HepG2 (cell line): Measurements from ENCODE around the gene TMEM62. TPM values are rescaled to one million over a fixed set of nuclear protein-coding genes. Genes with fewer than 3 reads are reported as not detected.

Source experiments
- ATAC-seq: fragments of 200-7000 bp; cut with Tn5 transposase; 3 replicates; pipeline ENCODE4 v1.9.1; 2020; ENCODE audit warnings: mild to moderate bottlenecking, moderate library complexity
- BruUV-seq: library from RNA; stranded (reverse); fragments of 400-500 nt; replicated peaks from 2 replicates; lab custom pipeline; 2021; lab: Mats Ljungman, UMichigan
- CTCF ChIA-PET: fragments of 300-600 bp; formaldehyde crosslinking; extraction: SDS; loops from one replicate; lab custom pipeline; 2021; ENCODE audit warnings: low total read pairs, inconsistent platforms, low intra/inter-chr PET ratio; lab: Yijun Ruan, JAX
- POLR2A ChIA-PET: fragments of 350-600 bp; sonication (Branson Sonifier 250); formaldehyde crosslinking; loops from one replicate; lab custom pipeline; 2020; ENCODE audit warnings: antibody characterized with exemption, inconsistent platforms; lab: Yijun Ruan, JAX
- DNase-seq: peaks from one replicate; pipeline ENCODE4 v3.0.0-alpha.2; 2015; ENCODE audit warnings: low spot score
- FAIRE-seq: peaks from 3 replicates; lab custom pipeline; 2011; peaks lifted over from hg19 to GRCh38; lab: Jason Lieb, UNC
- H2AFZ ChIP-seq: one replicate; pipeline ENCODE4 v1.6.1; 2011; ENCODE audit warnings: low read length, inconsistent platforms
- H3K27ac ChIP-seq: fragments of 300-600 bp; 3 replicates; pipeline ENCODE4 v1.8.0; 2011; ENCODE audit warnings: mixed run types, mild to moderate bottlenecking, mixed read lengths, low read length, inconsistent platforms; ENCODE audit not compliant: insufficient read depth; ENCODE audit errors: extremely low read length
- H3K27me3 ChIP-seq, 2 experiments: fragments of 200-600 bp in 1 of 2; 2 replicates in 1 of 2; 3 replicates in 1 of 2; pipeline versions ENCODE4 v1.6.0 to v1.8.0; 2011; ENCODE audit warnings: low read length in 2 of 2, mild to moderate bottlenecking in 2 of 2, moderate library complexity in 2 of 2, inconsistent platforms in 1 of 2; ENCODE audit not compliant: insufficient read depth in 2 of 2, control insufficient read depth in 1 of 2
- H3K36me3 ChIP-seq, 2 experiments: fragments of 200-600 bp in 1 of 2; replicated peaks in 1 of 2; 2 replicates in 1 of 2; 3 replicates in 1 of 2; pipeline versions ENCODE4 v1.5.1 to v1.8.0; 2011; ENCODE audit warnings: low read length in 2 of 2, inconsistent platforms in 1 of 2; ENCODE audit not compliant: insufficient read depth in 2 of 2, control insufficient read depth in 1 of 2
- H3K4me1 ChIP-seq: 2 replicates; pipeline ENCODE4 v1.5.1; 2012; ENCODE audit warnings: low read length, inconsistent platforms; ENCODE audit not compliant: insufficient read depth
- H3K4me2 ChIP-seq: 2 replicates; pipeline ENCODE4 v1.6.0; 2011; ENCODE audit warnings: low read depth, low read length, inconsistent platforms
- H3K4me3 ChIP-seq, 3 experiments: fragments of 200-600 bp in 1 of 3; sonication (generic), shearing (Covaris generic) in 1 of 3; replicated peaks in 1 of 3; 2 replicates each; pipeline ENCODE4 v1.5.1; 2011 to 2016; ENCODE audit warnings: low read length in 3 of 3, inconsistent platforms in 2 of 3, low read depth in 2 of 3, mild to moderate bottlenecking in 2 of 3, control low read depth in 1 of 3, mixed read lengths in 1 of 3; ENCODE audit not compliant: insufficient read depth in 1 of 3
- H3K79me2 ChIP-seq: one replicate; pipeline ENCODE4 v1.6.1; 2011; ENCODE audit warnings: low read length, inconsistent platforms; ENCODE audit not compliant: insufficient read depth
- H3K9ac ChIP-seq: 2 replicates; pipeline ENCODE4 v1.6.0; 2011; ENCODE audit warnings: mild to moderate bottlenecking, low read depth, low read length, inconsistent platforms; ENCODE audit not compliant: insufficient read depth
- H3K9me3 ChIP-seq: 2 replicates; pipeline ENCODE4 v1.5.1; 2012; ENCODE audit warnings: mild to moderate bottlenecking, low read length
- H4K20me1 ChIP-seq: 2 replicates; pipeline ENCODE4 v1.6.0; 2011; ENCODE audit warnings: inconsistent platforms, mild to moderate bottlenecking, low read length, moderate library complexity; ENCODE audit not compliant: insufficient read depth
- CAMTA2 ChIP-seq: sonication (generic); formaldehyde crosslinking; IDR thresholded peaks from 2 replicates; pipeline ENCODE4 v1.4.0; 2020; ENCODE audit warnings: mild to moderate bottlenecking, missing genetic modification reagents, borderline replicate concordance
- FLYWCH1 ChIP-seq: sonication (generic); formaldehyde crosslinking; IDR thresholded peaks from 2 replicates; pipeline ENCODE4 v1.8.1; 2023; ENCODE audit warnings: mild to moderate bottlenecking, missing genetic modification reagents
- GFI1 ChIP-seq: sonication (generic); formaldehyde crosslinking; IDR thresholded peaks from 2 replicates; pipeline ENCODE4 v1.5.0; 2020; ENCODE audit warnings: missing genetic modification reagents, mild to moderate bottlenecking, borderline replicate concordance
- KLF6 ChIP-seq: IDR thresholded peaks from 2 replicates; pipeline ENCODE4 v1.8.0; 2016; ENCODE audit warnings: missing biosample characterization, missing genetic modification reagents
- MXD1 ChIP-seq: sonication (generic); formaldehyde crosslinking; IDR thresholded peaks from 2 replicates; pipeline ENCODE4 v1.4.0; 2020; ENCODE audit warnings: mild to moderate bottlenecking, missing genetic modification reagents
- SAP130 ChIP-seq: IDR thresholded peaks from 2 replicates; pipeline ENCODE4 v1.6.1; 2016; ENCODE audit warnings: low read depth
- STAG1 ChIP-seq: sonication (generic); formaldehyde crosslinking; IDR thresholded peaks from 2 replicates; pipeline ENCODE4 v1.4.0; 2020; ENCODE audit warnings: missing genetic modification reagents
- ZFP36L2 ChIP-seq: sonication (generic); formaldehyde crosslinking; IDR thresholded peaks from 2 replicates; pipeline ENCODE4 v1.4.0; 2020; ENCODE audit warnings: missing genetic modification reagents
- ZHX1 ChIP-seq: sonication (generic); formaldehyde crosslinking; IDR thresholded peaks from 2 replicates; pipeline ENCODE4 v1.8.1; 2022; ENCODE audit warnings: low read depth, mild to moderate bottlenecking, missing genetic modification reagents
- ZNF34 ChIP-seq: sonication (generic); formaldehyde crosslinking; IDR thresholded peaks from 2 replicates; pipeline ENCODE4 v1.4.0; 2020; ENCODE audit warnings: mild to moderate bottlenecking, missing genetic modification reagents, borderline replicate concordance
- ZNF607 ChIP-seq: sonication (generic); formaldehyde crosslinking; IDR thresholded peaks from 2 replicates; pipeline ENCODE4 v1.5.1; 2020; ENCODE audit warnings: missing genetic modification reagents, mild to moderate bottlenecking, borderline replicate concordance
- ZNF879 ChIP-seq: sonication (generic); formaldehyde crosslinking; IDR thresholded peaks from 2 replicates; pipeline ENCODE4 v1.8.1; 2023; ENCODE audit warnings: missing genetic modification reagents
- WGBS: methylation state at CpG from one replicate; pipeline ENCODE4 v1.1.6; 2017; ENCODE audit warnings: low lambda C conversion rate; 5-methylcytosine and 5-hydroxymethylcytosine counted together
- in situ Hi-C: cut with HindIII; loops from 2 replicates; pipeline ENCODE4 v1.10.0; 2017; ENCODE audit warnings: low pct_unique_long_range_greater_than_20kb; ENCODE audit not compliant: extremely low pct_ligation_motif_present
- intact Hi-C: fragments of 100-400 bp; cut with micrococcal nuclease; formaldehyde crosslinking; loops from one replicate; pipeline ENCODE4 v1.10.0; 2022; ENCODE audit not compliant: unreplicated experiment
- polyA plus RNA-seq, 8 experiments: library from polyadenylated mRNA; depleted of rRNA in 3 of 8; stranded (reverse) in 7 of 8; unstranded in 1 of 8; fragments of >200 nt; fragmentation: Illumina TruSeq in 4 of 8; extraction: Trizol in 4 of 8; gene quantifications; 2 replicates each; pipeline versions ENCODE4 v1.2.1 to v1.2.3, GENCODE V29; 2011 to 2016; ENCODE audit warnings: low read depth in 4 of 8, missing spikeins in 1 of 8, mixed read lengths in 1 of 8; ENCODE audit not compliant: insufficient read depth in 1 of 8
- total RNA-seq, 5 experiments: library from RNA; depleted of rRNA; stranded (reverse); fragments of >200 nt; fragmentation: Illumina TruSeq; extraction: Trizol; gene quantifications; 2 replicates each; pipeline ENCODE4 v1.2.3, GENCODE V29; 2016; ENCODE audit warnings: low read depth in 1 of 5
- TF ChIP-seq, protein P1 (sequence below): sonication (generic); formaldehyde crosslinking; IDR thresholded peaks from 2 replicates; pipeline ENCODE4 v1.5.0; 2020; ENCODE audit warnings: mild to moderate bottlenecking, missing genetic modification reagents
- TF ChIP-seq, protein P2 (sequence below): IDR thresholded peaks from 2 replicates; pipeline ENCODE4 v1.6.1; 2016
- TF ChIP-seq, protein P3 (sequence below): sonication (generic); formaldehyde crosslinking; IDR thresholded peaks from 2 replicates; pipeline ENCODE4 v1.8.0; 2022; ENCODE audit warnings: mild to moderate bottlenecking, missing genetic modification reagents, moderate library complexity

Gene TMEM62
- total and polyA plus RNA-seq, 2 of the 13 experiments (the other 11 are each of a cell fraction or from before 2014, with no cell fraction given), result 14.2 to 20.9 TPM

DNA sequence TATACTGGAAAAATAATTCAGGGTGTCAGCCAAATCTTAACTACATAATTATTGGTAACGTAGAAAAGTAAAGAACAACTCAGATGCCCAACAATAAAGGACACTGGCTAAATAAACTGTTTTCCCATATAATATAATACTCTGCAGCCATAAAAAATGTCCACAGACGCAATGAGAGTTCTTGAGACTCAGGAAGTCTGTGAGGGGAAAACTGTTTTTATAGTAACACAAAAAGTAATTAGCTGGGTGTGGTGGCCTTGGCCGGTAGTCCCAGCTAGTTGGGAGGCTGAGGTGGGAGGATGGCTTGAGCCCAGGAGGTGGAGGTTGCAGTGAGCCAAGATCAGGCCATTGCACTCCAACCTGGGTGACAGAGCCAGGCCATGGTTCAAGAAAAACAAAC, 22.0 kb upstream of the TMEM62 start:
- no TSS peak for BruUV-seq
- DNase-seq (no peak), FAIRE-seq (no peak), ATAC-seq (no peak)
- Histone ChIP-seq H3K27me3 (no peaks in the 10 kb centered on the region), H3K36me3 (no peaks in the 10 kb centered on the region), H3K27ac (no peak overlapping the region), H4K20me1 (no peaks in the 10 kb centered on the region), H3K9ac (no peak overlapping the region), H3K9me3 (no peaks in the 10 kb centered on the region), H3K4me1 (no peaks in the 10 kb centered on the region), H3K4me2 (no peak overlapping the region), H3K4me3 (no peak overlapping the region), H2AFZ (no peak overlapping the region), H3K79me2 (no peaks in the 10 kb centered on the region)
- WGBS, result 59% methylated on average over 3 of the region's 3 CpGs
- POLR2A ChIA-PET, result no interaction called here
- CTCF ChIA-PET, result no interaction called here
- intact Hi-C loops, result no loop called here
- in situ Hi-C loops, result no loop called here
- TF ChIP-seq STAG1 (CRISPR knock-in tag), result no peak
- no peak for TF ChIP-seq SAP130 (CRISPR knock-in tag)
- TF ChIP-seq ZHX1 (CRISPR knock-in tag), result no peak
- no peak for TF ChIP-seq ZNF34 (CRISPR knock-in tag)
- TF ChIP-seq, protein P1, sequence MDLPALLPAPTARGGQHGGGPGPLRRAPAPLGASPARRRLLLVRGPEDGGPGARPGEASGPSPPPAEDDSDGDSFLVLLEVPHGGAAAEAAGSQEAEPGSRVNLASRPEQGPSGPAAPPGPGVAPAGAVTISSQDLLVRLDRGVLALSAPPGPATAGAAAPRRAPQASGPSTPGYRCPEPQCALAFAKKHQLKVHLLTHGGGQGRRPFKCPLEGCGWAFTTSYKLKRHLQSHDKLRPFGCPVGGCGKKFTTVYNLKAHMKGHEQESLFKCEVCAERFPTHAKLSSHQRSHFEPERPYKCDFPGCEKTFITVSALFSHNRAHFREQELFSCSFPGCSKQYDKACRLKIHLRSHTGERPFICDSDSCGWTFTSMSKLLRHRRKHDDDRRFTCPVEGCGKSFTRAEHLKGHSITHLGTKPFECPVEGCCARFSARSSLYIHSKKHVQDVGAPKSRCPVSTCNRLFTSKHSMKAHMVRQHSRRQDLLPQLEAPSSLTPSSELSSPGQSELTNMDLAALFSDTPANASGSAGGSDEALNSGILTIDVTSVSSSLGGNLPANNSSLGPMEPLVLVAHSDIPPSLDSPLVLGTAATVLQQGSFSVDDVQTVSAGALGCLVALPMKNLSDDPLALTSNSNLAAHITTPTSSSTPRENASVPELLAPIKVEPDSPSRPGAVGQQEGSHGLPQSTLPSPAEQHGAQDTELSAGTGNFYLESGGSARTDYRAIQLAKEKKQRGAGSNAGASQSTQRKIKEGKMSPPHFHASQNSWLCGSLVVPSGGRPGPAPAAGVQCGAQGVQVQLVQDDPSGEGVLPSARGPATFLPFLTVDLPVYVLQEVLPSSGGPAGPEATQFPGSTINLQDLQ (CRISPR knock-in tag), result no peak
- no peak for TF ChIP-seq KLF6 (CRISPR knock-in tag)
- TF ChIP-seq, protein P2, sequence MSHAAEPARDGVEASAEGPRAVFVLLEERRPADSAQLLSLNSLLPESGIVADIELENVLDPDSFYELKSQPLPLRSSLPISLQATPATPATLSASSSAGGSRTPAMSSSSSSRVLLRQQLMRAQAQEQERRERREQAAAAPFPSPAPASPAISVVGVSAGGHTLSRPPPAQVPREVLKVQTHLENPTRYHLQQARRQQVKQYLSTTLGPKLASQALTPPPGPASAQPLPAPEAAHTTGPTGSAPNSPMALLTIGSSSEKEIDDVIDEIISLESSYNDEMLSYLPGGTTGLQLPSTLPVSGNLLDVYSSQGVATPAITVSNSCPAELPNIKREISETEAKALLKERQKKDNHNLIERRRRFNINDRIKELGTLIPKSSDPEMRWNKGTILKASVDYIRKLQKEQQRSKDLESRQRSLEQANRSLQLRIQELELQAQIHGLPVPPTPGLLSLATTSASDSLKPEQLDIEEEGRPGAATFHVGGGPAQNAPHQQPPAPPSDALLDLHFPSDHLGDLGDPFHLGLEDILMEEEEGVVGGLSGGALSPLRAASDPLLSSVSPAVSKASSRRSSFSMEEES (CRISPR knock-in tag), result no peak
- no peak for TF ChIP-seq MXD1 (CRISPR knock-in tag)
- TF ChIP-seq, protein P3, sequence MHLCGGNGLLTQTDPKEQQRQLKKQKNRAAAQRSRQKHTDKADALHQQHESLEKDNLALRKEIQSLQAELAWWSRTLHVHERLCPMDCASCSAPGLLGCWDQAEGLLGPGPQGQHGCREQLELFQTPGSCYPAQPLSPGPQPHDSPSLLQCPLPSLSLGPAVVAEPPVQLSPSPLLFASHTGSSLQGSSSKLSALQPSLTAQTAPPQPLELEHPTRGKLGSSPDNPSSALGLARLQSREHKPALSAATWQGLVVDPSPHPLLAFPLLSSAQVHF (CRISPR knock-in tag), result no peak
- TF ChIP-seq ZNF607 (CRISPR knock-in tag), result no peak
- no peak for TF ChIP-seq GFI1 (CRISPR knock-in tag)
- no peak for TF ChIP-seq ZFP36L2 (CRISPR knock-in tag)
- no peak for TF ChIP-seq CAMTA2 (CRISPR knock-in tag)
- TF ChIP-seq FLYWCH1 (CRISPR knock-in tag), result no peak
- TF ChIP-seq ZNF879 (CRISPR knock-in tag), result no peak
